Loucy (cell line): ENCODE measurements around the gene KCNJ1.

ENCODE experiments used
- EZH2phosphoT487 ChIP-seq: fragments of 200-600 bp; IDR thresholded peaks from 2 replicates; pipeline ENCODE4 v1.6.1; 2018; ENCODE audit warnings: antibody characterized with exemption, mild to moderate bottlenecking, moderate library complexity, borderline replicate concordance
- TF ChIP-seq, protein P1 (sequence below): fragments of 200-600 bp; sonication (generic); conservative IDR thresholded peaks from 2 replicates; pipeline ENCODE4 v1.5.1; 2014; ENCODE audit warnings: mild to moderate bottlenecking, antibody characterized with exemption, low read length

- TF ChIP-seq, protein P1, sequence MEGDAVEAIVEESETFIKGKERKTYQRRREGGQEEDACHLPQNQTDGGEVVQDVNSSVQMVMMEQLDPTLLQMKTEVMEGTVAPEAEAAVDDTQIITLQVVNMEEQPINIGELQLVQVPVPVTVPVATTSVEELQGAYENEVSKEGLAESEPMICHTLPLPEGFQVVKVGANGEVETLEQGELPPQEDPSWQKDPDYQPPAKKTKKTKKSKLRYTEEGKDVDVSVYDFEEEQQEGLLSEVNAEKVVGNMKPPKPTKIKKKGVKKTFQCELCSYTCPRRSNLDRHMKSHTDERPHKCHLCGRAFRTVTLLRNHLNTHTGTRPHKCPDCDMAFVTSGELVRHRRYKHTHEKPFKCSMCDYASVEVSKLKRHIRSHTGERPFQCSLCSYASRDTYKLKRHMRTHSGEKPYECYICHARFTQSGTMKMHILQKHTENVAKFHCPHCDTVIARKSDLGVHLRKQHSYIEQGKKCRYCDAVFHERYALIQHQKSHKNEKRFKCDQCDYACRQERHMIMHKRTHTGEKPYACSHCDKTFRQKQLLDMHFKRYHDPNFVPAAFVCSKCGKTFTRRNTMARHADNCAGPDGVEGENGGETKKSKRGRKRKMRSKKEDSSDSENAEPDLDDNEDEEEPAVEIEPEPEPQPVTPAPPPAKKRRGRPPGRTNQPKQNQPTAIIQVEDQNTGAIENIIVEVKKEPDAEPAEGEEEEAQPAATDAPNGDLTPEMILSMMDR, result no peak
- no peak for TF ChIP-seq EZH2phosphoT487
Observed at GRCh38 chr11:128822130-128822529, 45.0 kb downstream of the KCNJ1 start.
